HEK293 (cell line): Measurements from ENCODE around the gene SLC39A11.

ENCODE experiments used
- KLF10 ChIP-seq: fragments of 450-650 bp; IDR thresholded peaks from 2 replicates; pipeline ENCODE4 v1.5.1; 2018; ENCODE audit warnings: missing biosample characterization, mild to moderate bottlenecking, missing genetic modification characterization
- REST ChIP-seq: fragments of 450-650 bp; formaldehyde crosslinking; IDR thresholded peaks from 2 replicates; pipeline ENCODE4 v1.5.1; 2016; ENCODE audit warnings: missing biosample characterization, missing genetic modification characterization
- SP2 ChIP-seq: fragments of 450-650 bp; formaldehyde crosslinking; IDR thresholded peaks from 2 replicates; pipeline ENCODE4 v1.5.1; 2016; ENCODE audit warnings: missing biosample characterization, missing genetic modification characterization
- ZBTB20 ChIP-seq: fragments of 450-650 bp; formaldehyde crosslinking; IDR thresholded peaks from 2 replicates; pipeline ENCODE4 v1.5.1; 2016; ENCODE audit warnings: missing biosample characterization, missing genetic modification characterization
- ZBTB6 ChIP-seq: fragments of 450-650 bp; formaldehyde crosslinking; IDR thresholded peaks from 2 replicates; pipeline ENCODE4 v1.5.1; 2017; ENCODE audit warnings: missing biosample characterization, missing genetic modification characterization
- ZNF138 ChIP-seq: fragments of 450-650 bp; formaldehyde crosslinking; IDR thresholded peaks from 2 replicates; pipeline ENCODE4 v1.5.1; 2016; ENCODE audit warnings: missing biosample characterization, missing genetic modification characterization, borderline replicate concordance
- ZNF292 ChIP-seq: fragments of 450-650 bp; formaldehyde crosslinking; IDR thresholded peaks from 2 replicates; pipeline ENCODE4 v1.5.1; 2016; ENCODE audit warnings: low read depth, missing biosample characterization, missing genetic modification characterization, borderline replicate concordance
- ZNF423 ChIP-seq: fragments of 450-650 bp; formaldehyde crosslinking; IDR thresholded peaks from 2 replicates; pipeline ENCODE4 v1.5.1; 2016; ENCODE audit warnings: missing biosample characterization, missing genetic modification characterization
- ZNF449 ChIP-seq: fragments of 450-650 bp; formaldehyde crosslinking; IDR thresholded peaks from 2 replicates; pipeline ENCODE4 v1.5.1; 2017; ENCODE audit warnings: missing biosample characterization, mild to moderate bottlenecking, missing genetic modification characterization, moderate library complexity
- ZNF544 ChIP-seq: fragments of 450-650 bp; formaldehyde crosslinking; IDR thresholded peaks from 2 replicates; pipeline ENCODE4 v1.5.0; 2017; ENCODE audit warnings: missing biosample characterization, missing genetic modification characterization
- ZNF561 ChIP-seq: fragments of 450-650 bp; IDR thresholded peaks from 2 replicates; pipeline ENCODE4 v1.5.1; 2018; ENCODE audit warnings: missing biosample characterization, missing genetic modification characterization, borderline replicate concordance
- ZNF658 ChIP-seq: fragments of 450-650 bp; formaldehyde crosslinking; IDR thresholded peaks from 2 replicates; pipeline ENCODE4; 2016; ENCODE audit warnings: missing biosample characterization, missing genetic modification characterization
- ZNF777 ChIP-seq: fragments of 450-650 bp; formaldehyde crosslinking; IDR thresholded peaks from 2 replicates; pipeline ENCODE4 v1.5.1; 2017; ENCODE audit warnings: missing biosample characterization, missing genetic modification characterization, borderline replicate concordance
- TF ChIP-seq, protein P1 (sequence below): fragments of 450-650 bp; formaldehyde crosslinking; IDR thresholded peaks from 2 replicates; pipeline ENCODE4 v1.5.1; 2016; ENCODE audit warnings: missing biosample characterization, missing genetic modification characterization

DNA sequence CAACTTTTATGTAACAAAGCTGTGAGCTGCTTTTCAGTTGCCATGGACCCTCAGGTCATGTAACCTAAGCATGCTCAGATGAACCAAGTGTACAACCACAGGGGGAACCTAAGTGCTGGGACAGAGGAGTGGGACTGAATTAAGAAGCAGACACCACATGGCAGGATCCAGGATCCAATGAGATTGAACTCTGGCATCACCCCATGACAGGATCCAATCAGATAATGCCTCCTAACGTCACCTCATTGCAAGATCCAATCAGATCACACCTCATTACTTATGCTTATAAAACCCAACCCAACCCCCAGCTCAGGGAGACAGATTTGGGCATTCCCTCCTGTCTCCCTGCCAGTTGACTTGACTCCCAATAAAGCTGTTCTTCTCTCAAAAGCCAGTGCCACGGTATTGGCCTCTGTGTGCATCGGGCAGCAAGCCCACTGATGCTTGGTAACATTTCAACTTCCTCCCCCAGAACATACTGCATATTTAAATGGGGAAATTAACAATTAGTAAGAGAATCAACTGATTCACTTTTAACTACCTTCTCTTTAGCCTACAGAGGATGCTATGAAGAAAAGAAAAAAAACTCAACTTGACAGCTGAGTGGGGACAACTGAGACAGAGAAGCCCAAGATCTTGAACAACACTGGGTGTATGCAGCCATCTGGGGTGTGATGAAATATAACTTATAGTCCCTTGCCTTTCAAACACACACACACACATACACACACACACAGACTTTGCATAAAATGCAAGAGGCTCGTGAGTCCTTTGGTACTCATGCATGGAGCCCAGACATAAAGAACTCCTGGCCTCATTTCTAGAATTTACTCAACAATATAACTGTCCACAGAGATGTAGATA is 148.4 kb downstream of the SLC39A11 start:
- TF ChIP-seq KLF10 (tag by site-specific recombination): no peak
- TF ChIP-seq, protein P1, sequence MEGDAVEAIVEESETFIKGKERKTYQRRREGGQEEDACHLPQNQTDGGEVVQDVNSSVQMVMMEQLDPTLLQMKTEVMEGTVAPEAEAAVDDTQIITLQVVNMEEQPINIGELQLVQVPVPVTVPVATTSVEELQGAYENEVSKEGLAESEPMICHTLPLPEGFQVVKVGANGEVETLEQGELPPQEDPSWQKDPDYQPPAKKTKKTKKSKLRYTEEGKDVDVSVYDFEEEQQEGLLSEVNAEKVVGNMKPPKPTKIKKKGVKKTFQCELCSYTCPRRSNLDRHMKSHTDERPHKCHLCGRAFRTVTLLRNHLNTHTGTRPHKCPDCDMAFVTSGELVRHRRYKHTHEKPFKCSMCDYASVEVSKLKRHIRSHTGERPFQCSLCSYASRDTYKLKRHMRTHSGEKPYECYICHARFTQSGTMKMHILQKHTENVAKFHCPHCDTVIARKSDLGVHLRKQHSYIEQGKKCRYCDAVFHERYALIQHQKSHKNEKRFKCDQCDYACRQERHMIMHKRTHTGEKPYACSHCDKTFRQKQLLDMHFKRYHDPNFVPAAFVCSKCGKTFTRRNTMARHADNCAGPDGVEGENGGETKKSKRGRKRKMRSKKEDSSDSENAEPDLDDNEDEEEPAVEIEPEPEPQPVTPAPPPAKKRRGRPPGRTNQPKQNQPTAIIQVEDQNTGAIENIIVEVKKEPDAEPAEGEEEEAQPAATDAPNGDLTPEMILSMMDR: no peak
- no peak for TF ChIP-seq ZNF777 (tag by site-specific recombination)
- no peak for TF ChIP-seq ZNF544 (tag by site-specific recombination)
- no peak for TF ChIP-seq REST (tag by site-specific recombination)
- TF ChIP-seq ZBTB20: no peak
- no peak for TF ChIP-seq ZNF423 (tag by site-specific recombination)
- no peak for TF ChIP-seq ZNF449 (tag by site-specific recombination)
- TF ChIP-seq ZBTB6 (tag by site-specific recombination): no peak
- TF ChIP-seq ZNF292: no peak
- TF ChIP-seq SP2 (tag by site-specific recombination): no peak
- TF ChIP-seq ZNF138 (tag by site-specific recombination): no peak
- no peak for TF ChIP-seq ZNF658 (tag by site-specific recombination)
- TF ChIP-seq ZNF561 (tag by site-specific recombination): no peak
